H1 (cell line): Measurements from ENCODE around the gene NDRG2. TPM values are rescaled to one million over a fixed set of nuclear protein-coding genes. Genes with fewer than 3 reads are reported as not detected.

Experiments used
- CTCF ChIA-PET: fragments of 300-600 bp; sonication (Branson Sonifier 250); formaldehyde crosslinking; loops from one replicate; lab custom pipeline; 2021; ENCODE audit not compliant: partially characterized antibody; lab: Charles Lee
- POLR2A ChIA-PET: fragments of 300-600 bp; sonication (Branson Sonifier 250); formaldehyde crosslinking; loops from one replicate; lab custom pipeline; 2021; ENCODE audit warnings: inconsistent platforms; ENCODE audit not compliant: partially characterized antibody; lab: Charles Lee
- DNase-seq, 2 experiments: peaks; one replicate each; pipeline versions ENCODE4 v3.0.0 to v3.0.0-alpha.2; 2010 to 2022; ENCODE audit warnings: low spot score in 2 of 2, low read depth in 1 of 2, mixed read lengths in 1 of 2
- FAIRE-seq: peaks from 2 replicates; lab custom pipeline; 2011; peaks lifted over from hg19 to GRCh38; lab: Jason Lieb, UNC
- H2AFZ ChIP-seq: 2 replicates; pipeline ENCODE4 v1.8.1; 2012; ENCODE audit warnings: low read length, inconsistent platforms
- H2AK5ac ChIP-seq: 2 replicates; pipeline ENCODE4 v1.6.1; 2013; ENCODE audit warnings: low read depth, low read length
- H2BK120ac ChIP-seq: replicated peaks from 2 replicates; pipeline ENCODE3; 2013; ENCODE audit warnings: low read depth, low read length, inconsistent platforms
- H2BK12ac ChIP-seq: 2 replicates; pipeline ENCODE4 v1.6.1; 2013; ENCODE audit warnings: low read depth, low read length
- H2BK15ac ChIP-seq: 2 replicates; pipeline ENCODE4 v1.6.1; 2013; ENCODE audit warnings: low read length
- H2BK20ac ChIP-seq: 2 replicates; pipeline ENCODE4 v1.6.1; 2013; ENCODE audit warnings: low read length
- H2BK5ac ChIP-seq: 2 replicates; pipeline ENCODE4 v1.6.1; 2013; ENCODE audit warnings: low read depth, low read length
- H3K14ac ChIP-seq: 2 replicates; pipeline ENCODE4 v1.6.1; 2013; ENCODE audit warnings: inconsistent platforms; ENCODE audit not compliant: insufficient read length
- H3K18ac ChIP-seq: 2 replicates; pipeline ENCODE4 v1.6.1; 2013; ENCODE audit warnings: low read length; ENCODE audit errors: extremely low read depth
- H3K23ac ChIP-seq: 2 replicates; pipeline ENCODE4 v1.6.1; 2013; ENCODE audit warnings: inconsistent platforms; ENCODE audit not compliant: insufficient read length
- H3K23me2 ChIP-seq: 2 replicates; pipeline ENCODE4 v1.6.1; 2013; ENCODE audit warnings: low read depth, low read length
- H3K27ac ChIP-seq: 2 replicates; pipeline ENCODE4 v1.6.1; 2011; ENCODE audit warnings: low read depth, low read length, inconsistent platforms
- H3K27me3 ChIP-seq, 4 experiments: replicated peaks in 1 of 4; 1 replicate in 1 of 4; 2 replicates in 3 of 4; pipeline versions ENCODE4 v1.6.1 to v1.8.1; 2011 to 2013; ENCODE audit warnings: low read length in 3 of 4, mild to moderate bottlenecking in 3 of 4, inconsistent platforms in 2 of 4, mixed read lengths in 2 of 4, moderate library complexity in 1 of 4; ENCODE audit not compliant: control insufficient read depth in 3 of 4, insufficient read depth in 3 of 4; ENCODE audit errors: extremely low read depth in 1 of 4
- H3K36me3 ChIP-seq, 4 experiments: 2 replicates each; pipeline versions ENCODE4 v1.6.1 to v1.8.1; 2011 to 2013; ENCODE audit warnings: mild to moderate bottlenecking in 4 of 4, low read length in 3 of 4, moderate library complexity in 2 of 4, control low read depth in 1 of 4, inconsistent platforms in 1 of 4; ENCODE audit not compliant: insufficient read depth in 4 of 4, control insufficient read depth in 2 of 4
- H3K4ac ChIP-seq: replicated peaks from 2 replicates; pipeline ENCODE3; 2013; ENCODE audit warnings: low read length, low read depth, mixed read lengths, inconsistent platforms; ENCODE audit not compliant: insufficient read length
- H3K4me1 ChIP-seq, 4 experiments: replicated peaks in 1 of 4; 1 replicate in 1 of 4; 2 replicates in 3 of 4; pipeline versions ENCODE4 v1.6.1 to v1.8.1; 2011 to 2013; ENCODE audit warnings: low read length in 3 of 4, inconsistent platforms in 2 of 4, mixed read lengths in 1 of 4; ENCODE audit not compliant: insufficient read depth in 4 of 4, control insufficient read depth in 3 of 4
- H3K4me2 ChIP-seq, 2 experiments: 2 replicates each; pipeline versions ENCODE4 v1.6.1 to v1.8.1; 2011 to 2013; ENCODE audit warnings: low read depth in 2 of 2, low read length in 2 of 2, control low read depth in 1 of 2, inconsistent platforms in 1 of 2, mild to moderate bottlenecking in 1 of 2; ENCODE audit not compliant: insufficient read depth in 1 of 2
- H3K4me3 ChIP-seq, 4 experiments: fragments of 200-600, 300-600 bp in 1 of 4; sonication (generic), shearing (Covaris generic), sonication (Bioruptor Twin) in 1 of 4; 2 replicates each; pipeline versions ENCODE4 v1.5.1 to v1.8.1; 2011 to 2016; ENCODE audit warnings: low read length in 4 of 4, low read depth in 3 of 4, control low read depth in 2 of 4, inconsistent platforms in 2 of 4, mild to moderate bottlenecking in 2 of 4, mixed read lengths in 1 of 4, moderate library complexity in 1 of 4; ENCODE audit not compliant: insufficient read depth in 2 of 4; ENCODE audit errors: extremely low read depth in 1 of 4
- H3K56ac ChIP-seq: replicated peaks from 2 replicates; pipeline ENCODE3; 2013; ENCODE audit warnings: low read depth, mild to moderate bottlenecking, mixed read lengths, low read length, inconsistent platforms; ENCODE audit not compliant: insufficient read length
- H3K79me1 ChIP-seq: 2 replicates; pipeline ENCODE4 v1.6.1; 2013; ENCODE audit warnings: low read depth, low read length, control low read depth
- H3K79me2 ChIP-seq, 2 experiments: 2 replicates each; pipeline versions ENCODE4 v1.6.1 to v1.8.1; 2012 to 2013; ENCODE audit warnings: low read length in 2 of 2, mild to moderate bottlenecking in 2 of 2, inconsistent platforms in 1 of 2; ENCODE audit not compliant: insufficient read depth in 2 of 2, control insufficient read depth in 1 of 2
- H3K9ac ChIP-seq, 4 experiments: replicated peaks in 1 of 4; 1 replicate in 1 of 4; 2 replicates in 3 of 4; pipeline versions ENCODE4 v1.6.1 to v1.8.1; 2011 to 2013; ENCODE audit warnings: low read depth in 3 of 4, low read length in 3 of 4, control low read depth in 2 of 4, mild to moderate bottlenecking in 2 of 4, moderate library complexity in 2 of 4, inconsistent platforms in 1 of 4; ENCODE audit errors: extremely low read depth in 1 of 4
- H3K9me3 ChIP-seq, 2 experiments: 2 replicates each; pipeline versions ENCODE4 v1.6.1 to v1.8.1; 2012 to 2013; ENCODE audit warnings: mild to moderate bottlenecking in 2 of 2, moderate library complexity in 2 of 2, control low read depth in 1 of 2, inconsistent platforms in 1 of 2, low read depth in 1 of 2, low read length in 1 of 2, mixed read lengths in 1 of 2; ENCODE audit not compliant: insufficient read depth in 2 of 2
- H4K20me1 ChIP-seq, 2 experiments: replicated peaks in 1 of 2; 2 replicates each; pipeline versions ENCODE3 to v1.8.1; 2011 to 2013; ENCODE audit warnings: inconsistent platforms in 2 of 2, low read length in 2 of 2, mild to moderate bottlenecking in 1 of 2; ENCODE audit not compliant: insufficient read depth in 2 of 2, control insufficient read depth in 1 of 2
- H4K5ac ChIP-seq: 2 replicates; pipeline ENCODE4 v1.6.1; 2013; ENCODE audit warnings: low read length, low read depth, mixed read lengths, inconsistent platforms; ENCODE audit not compliant: insufficient read length
- H4K8ac ChIP-seq: 2 replicates; pipeline ENCODE4 v1.8.0; 2013; ENCODE audit warnings: mild to moderate bottlenecking, moderate library complexity, low read length, inconsistent platforms; ENCODE audit not compliant: insufficient read depth; ENCODE audit errors: extremely low read depth
- H4K91ac ChIP-seq: replicated peaks from 2 replicates; pipeline ENCODE3; 2013; ENCODE audit warnings: low read length, mixed read lengths, inconsistent platforms; ENCODE audit not compliant: insufficient read length
- BACH1 ChIP-seq: IDR thresholded peaks from 2 replicates; pipeline ENCODE4 v1.6.1; 2012; ENCODE audit warnings: low read length, improper control_type of control experiment
- BCL11A ChIP-seq, 2 experiments: IDR thresholded peaks; one replicate each; pipeline ENCODE4 v1.6.1; 2011; ENCODE audit warnings: low read depth in 2 of 2, low read length in 2 of 2, mild to moderate bottlenecking in 2 of 2
- BRCA1 ChIP-seq: IDR thresholded peaks from 2 replicates; pipeline ENCODE4 v1.6.1; 2012; ENCODE audit warnings: low read depth, low read length, improper control_type of control experiment
- CBX8 ChIP-seq: fragments of 300-800, 300-1000 bp; sonication (generic); IDR thresholded peaks from 2 replicates; pipeline ENCODE4 v1.7.1; 2016; ENCODE audit warnings: low read depth, low read length, borderline replicate concordance
- CREB1 ChIP-seq: IDR thresholded peaks from 2 replicates; pipeline ENCODE4 v1.6.1; 2012; ENCODE audit warnings: inconsistent platforms
- EZH2 ChIP-seq: fragments of 200-600 bp; sonication (generic); IDR thresholded peaks from 2 replicates; pipeline ENCODE4 v1.7.1; 2012; ENCODE audit warnings: low read depth, mild to moderate bottlenecking, moderate library complexity, low read length, inconsistent platforms; ENCODE audit not compliant: severe bottlenecking
- FOSL1 ChIP-seq: IDR thresholded peaks from 2 replicates; pipeline ENCODE4 v1.6.1; 2011; ENCODE audit warnings: mild to moderate bottlenecking, low read depth, low read length, moderate library complexity; ENCODE audit not compliant: insufficient read depth
- HDAC6 ChIP-seq: IDR thresholded peaks from one replicate; pipeline ENCODE4 v1.7.1; 2012; ENCODE audit warnings: low read depth, mild to moderate bottlenecking, inconsistent platforms, low read length, moderate library complexity
- JUN ChIP-seq: IDR thresholded peaks from 2 replicates; pipeline ENCODE4 v1.6.1; 2011; ENCODE audit warnings: low read depth, mild to moderate bottlenecking, improper control_type of control experiment, low read length
- POU5F1 ChIP-seq: IDR thresholded peaks from 2 replicates; pipeline ENCODE4 v1.6.1; 2011; ENCODE audit warnings: low read depth, mild to moderate bottlenecking, low read length, moderate library complexity
- RNF2 ChIP-seq: fragments of 200-900, 300-1000 bp; sonication (generic); IDR thresholded peaks from 2 replicates; pipeline ENCODE4 v1.7.1; 2016; ENCODE audit warnings: borderline replicate concordance, low read depth, mild to moderate bottlenecking, antibody characterized with exemption, low read length; ENCODE audit not compliant: poor library complexity, severe bottlenecking; ENCODE audit errors: missing control alignments
- SRF ChIP-seq: IDR thresholded peaks from 2 replicates; pipeline ENCODE4 v1.6.1; 2011; ENCODE audit warnings: mild to moderate bottlenecking, low read depth, low read length, moderate library complexity
- WGBS, 2 experiments: shearing (Covaris generic) in 1 of 2; methylation state at CpG; one replicate each; pipeline versions ENCODE4 v1.1.6 to v1.1.7; 2013 to 2015; ENCODE audit warnings: low lambda C conversion rate in 2 of 2, mixed read lengths in 2 of 2, inconsistent platforms in 1 of 2, low coverage in 1 of 2, missing lambda C conversion rate in 1 of 2; ENCODE audit not compliant: insufficient replicate concordance in 2 of 2, insufficient coverage in 1 of 2, insufficient read length in 1 of 2; ENCODE audit errors: extremely low coverage in 1 of 2, missing lambda C conversion rate in 1 of 2; 5-methylcytosine and 5-hydroxymethylcytosine counted together
- polyA plus RNA-seq, 7 experiments: library from polyadenylated mRNA; depleted of rRNA in 3 of 7; stranded (reverse) in 5 of 7; unstranded in 2 of 7; fragments of >200 nt in 5 of 7; fragments of 200-250 nt in 2 of 7; gene quantifications; 1 replicate in 5 of 7; 2 replicates in 1 of 7; 4 replicates in 1 of 7; pipeline versions ENCODE4 v1.2.1 to v1.2.3, GENCODE V29; 2011 to 2013; ENCODE audit warnings: missing spikeins in 2 of 7, mixed read lengths in 2 of 7
- total RNA-seq: library from RNA; stranded (reverse); fragmentation: NEBNext Ultra II Directional; extraction: Animal tissue kit (Norgen Biotek cat#: 25700); gene quantifications from 2 replicates; pipeline ENCODE4 v1.2.1, GENCODE V29; 2021

Gene NDRG2
- total and polyA plus RNA-seq, 2 of the 8 experiments (the other 6 are each of a cell fraction or from before 2014, with no cell fraction given), result 29.9 to 48.6 TPM

GRCh38 chr14:21063479-21063878 is 38.6 kb upstream of the NDRG2 start:
- Histone ChIP-seq H3K4ac (no peak overlapping the region), H2BK15ac (no peak overlapping the region), H3K36me3 (no peaks in the 10 kb centered on the region), H2AFZ (no peak overlapping the region), H3K79me1 (no peaks in the 10 kb centered on the region), H3K56ac (no peak overlapping the region), H4K20me1 (no peaks in the 10 kb centered on the region), H3K79me2 (no peaks in the 10 kb centered on the region), H3K4me3 (no peak overlapping the region), H4K5ac (no peak overlapping the region), H4K91ac (no peak overlapping the region), H2BK120ac (no peak overlapping the region), H2BK5ac (no peak overlapping the region), H3K27me3 (no peaks in the 10 kb centered on the region; a peak in 2 of 7 replicates), H3K14ac (no peak overlapping the region), H3K23me2 (no peaks in the 10 kb centered on the region), H3K4me2 (no peak overlapping the region), H3K23ac (no peak overlapping the region), H3K9ac (no peak overlapping the region), H3K9me3 (no peaks in the 10 kb centered on the region), H3K27ac (no peak overlapping the region), H4K8ac (no peak overlapping the region), H2BK12ac (no peak overlapping the region), H3K18ac (no peak overlapping the region), H2AK5ac (no peak overlapping the region), H2BK20ac (no peak overlapping the region), H3K4me1 (peaks cover 0 to 2% (median 0%) of the 10 kb centered on the region in 4 experiments; a peak in 2 of 7 replicates)
- DNase-seq (no peak), FAIRE-seq (no peak)
- WGBS, 2 experiments, result 76% methylated on average over 3 of the region's 3 CpGs; no CpG with 5 or more reads in 1 of the 2 experiments
- ChIA-PET POLR2A (interaction anchor here (3.7 kb wide), 1 partner anchor 8 kb away, joined by 17 read pairs; no protein-coding TSS in a partner anchor), CTCF (interaction anchor here (0.7 to 3.0 kb wide), 9 partner anchors 8 to 51 kb away, joined by 3 to 12 read pairs (median 4); no protein-coding TSS in a partner anchor)
- TF ChIP-seq BACH1, result no peak
- TF ChIP-seq BCL11A (IDR thresholded peaks at IDR 0.05; ENCODE audit: low read depth in 2 of 2, low read length in 2 of 2), result no peak
- TF ChIP-seq CREB1, result no peak
- no peak for TF ChIP-seq EZH2
- TF ChIP-seq CBX8, result no peak
- no peak for TF ChIP-seq POU5F1
- TF ChIP-seq BRCA1, result no peak
- TF ChIP-seq FOSL1, result no peak
- TF ChIP-seq JUN, result no peak
- no peak for TF ChIP-seq SRF
- TF ChIP-seq HDAC6, result no peak
- TF ChIP-seq RNF2, result no peak
